ENCODE measurements around the gene COL25A1. TPM values are rescaled to one million over a fixed set of nuclear protein-coding genes. Genes with fewer than 3 reads are reported as not detected.

COL25A1 gene
- total RNA-seq, 1 experiment from 2014 or later: 8.8 TPM

DNA sequence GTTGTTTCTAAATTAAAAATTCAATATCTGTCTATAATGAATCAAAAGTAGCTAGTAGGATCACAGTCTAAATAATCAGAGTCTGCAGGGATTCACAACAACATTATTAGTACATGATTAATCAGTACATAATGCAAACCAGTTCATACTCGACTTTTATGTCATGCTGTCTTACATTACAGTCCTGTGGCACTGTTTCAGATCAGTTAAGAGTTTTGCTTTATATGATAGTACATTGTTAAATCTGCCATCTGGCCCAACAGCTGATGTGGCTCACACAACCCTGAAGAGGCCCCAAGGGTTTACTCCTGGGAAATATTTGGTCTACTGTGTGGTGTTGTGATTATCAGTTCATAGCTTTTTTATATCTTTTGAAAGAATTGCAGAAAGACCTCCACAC is 292.5 kb downstream of the COL25A1 start:
- TF ChIP-seq, protein P1, sequence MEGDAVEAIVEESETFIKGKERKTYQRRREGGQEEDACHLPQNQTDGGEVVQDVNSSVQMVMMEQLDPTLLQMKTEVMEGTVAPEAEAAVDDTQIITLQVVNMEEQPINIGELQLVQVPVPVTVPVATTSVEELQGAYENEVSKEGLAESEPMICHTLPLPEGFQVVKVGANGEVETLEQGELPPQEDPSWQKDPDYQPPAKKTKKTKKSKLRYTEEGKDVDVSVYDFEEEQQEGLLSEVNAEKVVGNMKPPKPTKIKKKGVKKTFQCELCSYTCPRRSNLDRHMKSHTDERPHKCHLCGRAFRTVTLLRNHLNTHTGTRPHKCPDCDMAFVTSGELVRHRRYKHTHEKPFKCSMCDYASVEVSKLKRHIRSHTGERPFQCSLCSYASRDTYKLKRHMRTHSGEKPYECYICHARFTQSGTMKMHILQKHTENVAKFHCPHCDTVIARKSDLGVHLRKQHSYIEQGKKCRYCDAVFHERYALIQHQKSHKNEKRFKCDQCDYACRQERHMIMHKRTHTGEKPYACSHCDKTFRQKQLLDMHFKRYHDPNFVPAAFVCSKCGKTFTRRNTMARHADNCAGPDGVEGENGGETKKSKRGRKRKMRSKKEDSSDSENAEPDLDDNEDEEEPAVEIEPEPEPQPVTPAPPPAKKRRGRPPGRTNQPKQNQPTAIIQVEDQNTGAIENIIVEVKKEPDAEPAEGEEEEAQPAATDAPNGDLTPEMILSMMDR (conservative IDR thresholded peaks at IDR 0.05; ENCODE audit: low read depth, low read length): no peak
- no peak for TF ChIP-seq EZH2 (IDR thresholded peaks at IDR 0.05; ENCODE audit: borderline replicate concordance, low read depth, low read length, poor library complexity, severe bottlenecking)
- no peaks in the 10 kb centered on the region for H3K36me3 ChIP-seq (ENCODE audit: insufficient read depth, low read length, poor library complexity, severe bottlenecking)
- no peak overlapping the region for H3K27ac ChIP-seq (ENCODE audit: low read depth, low read length, poor library complexity, severe bottlenecking)
- no peaks in the 10 kb centered on the region for H3K9me3 ChIP-seq (ENCODE audit: low read depth, low read length, poor library complexity, severe bottlenecking)
- H3K27me3 ChIP-seq (replicated peaks; ENCODE audit: insufficient read depth, low read depth, low read length, poor library complexity): no peaks in the 10 kb centered on the region
- peak; percentile 54 for DNase-seq (ENCODE audit: low spot score)
- intact Hi-C loops (cut with micrococcal nuclease; ENCODE audit: unreplicated experiment): no loop called here
- POLR2A ChIA-PET (ENCODE audit: low non-redundant PET): no interaction called here
- no TSS peak for BruUV-seq (replicated peaks)
- no peak overlapping the region for H3K4me3 ChIP-seq (ENCODE audit: low read depth, low read length, poor library complexity, severe bottlenecking)
- H3K4me1 ChIP-seq (ENCODE audit: insufficient read depth, low read length, poor library complexity, severe bottlenecking): peaks cover 12% of the 10 kb centered on the region
- CTCF ChIA-PET: no interaction called here

DNA sequence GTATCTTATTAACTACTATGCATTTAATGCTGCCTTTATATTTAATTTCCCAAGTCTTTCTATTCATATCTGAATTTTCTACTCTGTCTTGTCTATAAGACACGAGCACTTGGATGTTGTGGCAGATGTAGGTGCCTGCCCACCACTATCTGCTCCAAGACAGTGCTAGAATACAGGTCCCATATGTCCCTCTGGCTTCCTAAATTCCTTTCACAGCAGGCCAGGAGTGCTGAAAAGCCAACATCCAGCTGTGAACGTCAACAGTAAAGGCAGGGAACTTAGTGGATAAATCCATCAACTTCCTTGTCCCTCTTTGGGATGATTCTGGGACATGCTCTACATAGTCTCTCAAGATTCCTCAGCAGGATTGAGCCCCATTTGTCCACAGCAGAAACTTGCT is 294.5 kb downstream of the COL25A1 start:
- BruUV-seq (replicated peaks): no TSS peak
- ChIA-PET CTCF (no interaction called here), POLR2A (ENCODE audit: low non-redundant PET) (no interaction called here)
- Histone ChIP-seq H3K9me3 (ENCODE audit: low read depth, low read length, poor library complexity, severe bottlenecking) (no peaks in the 10 kb centered on the region), H3K4me1 (ENCODE audit: insufficient read depth, low read length, poor library complexity, severe bottlenecking) (peaks cover 12% of the 10 kb centered on the region), H3K27ac (ENCODE audit: low read depth, low read length, poor library complexity, severe bottlenecking) (no peak overlapping the region), H3K4me3 (ENCODE audit: low read depth, low read length, poor library complexity, severe bottlenecking) (no peak overlapping the region), H3K36me3 (ENCODE audit: insufficient read depth, low read length, poor library complexity, severe bottlenecking) (no peaks in the 10 kb centered on the region), H3K27me3 (replicated peaks; ENCODE audit: insufficient read depth, low read depth, low read length, poor library complexity) (no peaks in the 10 kb centered on the region)
- TF ChIP-seq EZH2 (IDR thresholded peaks at IDR 0.05; ENCODE audit: borderline replicate concordance, low read depth, low read length, poor library complexity, severe bottlenecking): no peak
- TF ChIP-seq, protein P1 (conservative IDR thresholded peaks at IDR 0.05; ENCODE audit: low read depth, low read length): no peak
- intact Hi-C loops (cut with micrococcal nuclease; ENCODE audit: unreplicated experiment): no loop called here
- DNase-seq (ENCODE audit: low spot score): no peak

GRCh38 chr4:109005523-109005922 is 296.9 kb downstream of the COL25A1 start:
- CTCF ChIA-PET: no interaction called here

More at GRCh38 chr4:109005523-109005922, 296.9 kb downstream of the COL25A1 start:
- BruUV-seq (replicated peaks): no TSS peak
- H3K4me3 ChIP-seq (ENCODE audit: low read depth, low read length, poor library complexity, severe bottlenecking): no peak overlapping the region
- POLR2A ChIA-PET (ENCODE audit: low non-redundant PET): no interaction called here
- H3K27me3 ChIP-seq (replicated peaks; ENCODE audit: insufficient read depth, low read depth, low read length, poor library complexity): no peaks in the 10 kb centered on the region
- intact Hi-C loops (cut with micrococcal nuclease; ENCODE audit: unreplicated experiment): no loop called here
- no peaks in the 10 kb centered on the region for H3K36me3 ChIP-seq (ENCODE audit: insufficient read depth, low read length, poor library complexity, severe bottlenecking)
- TF ChIP-seq, protein P1 (conservative IDR thresholded peaks at IDR 0.05; ENCODE audit: low read depth, low read length): no peak
- TF ChIP-seq EZH2 (IDR thresholded peaks at IDR 0.05; ENCODE audit: borderline replicate concordance, low read depth, low read length, poor library complexity, severe bottlenecking): no peak
- H3K4me1 ChIP-seq (ENCODE audit: insufficient read depth, low read length, poor library complexity, severe bottlenecking): peaks cover 10% of the 10 kb centered on the region
- no peaks in the 10 kb centered on the region for H3K9me3 ChIP-seq (ENCODE audit: low read depth, low read length, poor library complexity, severe bottlenecking)
- H3K27ac ChIP-seq (ENCODE audit: low read depth, low read length, poor library complexity, severe bottlenecking): no peak overlapping the region
- no peak for DNase-seq (ENCODE audit: low spot score)
